ENCODE results near the gene RAB10. TPM values are rescaled to one million over a fixed set of nuclear protein-coding genes. Genes with fewer than 3 reads are reported as not detected.

Gene RAB10
- total RNA-seq, 1 donor from 2014 or later: 192 TPM

DNA sequence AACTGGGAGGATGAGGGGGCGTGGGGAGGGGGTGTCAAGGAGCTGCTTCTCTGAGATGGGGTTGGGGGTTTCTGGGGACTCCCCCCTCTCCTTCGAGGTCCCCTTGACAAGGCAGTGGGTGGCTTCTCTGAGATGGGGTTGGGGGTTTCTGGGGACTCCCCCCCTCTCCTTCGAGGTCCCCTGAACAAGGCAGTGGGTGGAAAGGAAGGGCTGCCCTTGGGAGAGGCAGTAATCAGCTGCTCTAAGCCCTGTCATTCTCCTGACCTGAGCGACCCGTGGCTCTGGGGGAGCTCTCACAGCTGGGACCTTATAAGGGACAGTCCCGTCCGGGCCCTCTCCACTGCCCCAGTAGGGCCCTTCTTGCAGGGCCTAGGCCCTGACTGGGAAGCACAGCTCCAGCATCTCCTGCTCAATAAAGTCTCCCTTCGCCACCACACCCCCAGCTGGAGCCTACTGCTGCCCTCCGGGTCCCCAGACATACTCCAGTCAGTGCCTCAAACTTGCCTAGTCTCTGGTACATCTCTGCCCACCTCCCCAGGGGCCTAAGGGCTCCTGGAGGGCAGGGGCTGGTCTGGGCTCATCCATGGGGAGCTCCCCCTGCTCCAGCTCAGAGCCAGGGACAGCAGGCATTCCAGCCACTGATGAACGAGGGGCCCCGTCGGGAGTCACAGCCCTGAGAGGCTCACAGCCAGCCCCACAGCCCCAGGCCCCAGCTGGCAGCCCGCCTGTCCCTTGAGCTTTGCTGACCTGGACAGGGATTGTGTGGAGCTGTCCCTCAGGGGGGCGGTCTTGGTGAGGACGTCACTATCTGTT, 141.8 kb downstream of the RAB10 start:
- Histone ChIP-seq H3K4me3 (ENCODE audit: insufficient read depth, low read depth, low read length) (no peak overlapping the region), H2AFZ (ENCODE audit: low read depth, low read length) (no peak overlapping the region), H3K27ac (ENCODE audit: low read depth, low read length) (no peak overlapping the region), H3K4me1 (ENCODE audit: insufficient read depth, low read length) (peaks cover 4% of the 10 kb centered on the region), H3K9me3 (ENCODE audit: insufficient read depth, low read depth, low read length) (no peaks in the 10 kb centered on the region), H3K9ac (ENCODE audit: low read length) (no peak overlapping the region), H3K79me2 (ENCODE audit: insufficient read depth, low read length) (no peaks in the 10 kb centered on the region), H4K20me1 (ENCODE audit: insufficient read depth, low read length) (no peaks in the 10 kb centered on the region), H3K36me3 (ENCODE audit: insufficient read depth, low read length) (no peaks in the 10 kb centered on the region), H3K4me2 (ENCODE audit: low read length) (no peak overlapping the region), H3K27me3 (ENCODE audit: insufficient read depth, low read length) (peaks cover 12% of the 10 kb centered on the region)
- DNase-seq (ENCODE audit: low read depth): no peak
- H3K9me3 Mint-ChIP-seq (ENCODE audit: unreplicated experiment): peaks cover 5% of the 10 kb centered on the region
- peaks cover 6% of the 10 kb centered on the region for H3K4me1 Mint-ChIP-seq (ENCODE audit: low read depth, unreplicated experiment)
- no peak overlapping the region for H3K27ac Mint-ChIP-seq (ENCODE audit: unreplicated experiment)
- H3K36me3 Mint-ChIP-seq (ENCODE audit: low read depth, unreplicated experiment): no peaks in the 10 kb centered on the region
- no peak overlapping the region for H3K4me3 Mint-ChIP-seq (ENCODE audit: unreplicated experiment)
- FAIRE-seq: no peak
- TF ChIP-seq, protein P1, sequence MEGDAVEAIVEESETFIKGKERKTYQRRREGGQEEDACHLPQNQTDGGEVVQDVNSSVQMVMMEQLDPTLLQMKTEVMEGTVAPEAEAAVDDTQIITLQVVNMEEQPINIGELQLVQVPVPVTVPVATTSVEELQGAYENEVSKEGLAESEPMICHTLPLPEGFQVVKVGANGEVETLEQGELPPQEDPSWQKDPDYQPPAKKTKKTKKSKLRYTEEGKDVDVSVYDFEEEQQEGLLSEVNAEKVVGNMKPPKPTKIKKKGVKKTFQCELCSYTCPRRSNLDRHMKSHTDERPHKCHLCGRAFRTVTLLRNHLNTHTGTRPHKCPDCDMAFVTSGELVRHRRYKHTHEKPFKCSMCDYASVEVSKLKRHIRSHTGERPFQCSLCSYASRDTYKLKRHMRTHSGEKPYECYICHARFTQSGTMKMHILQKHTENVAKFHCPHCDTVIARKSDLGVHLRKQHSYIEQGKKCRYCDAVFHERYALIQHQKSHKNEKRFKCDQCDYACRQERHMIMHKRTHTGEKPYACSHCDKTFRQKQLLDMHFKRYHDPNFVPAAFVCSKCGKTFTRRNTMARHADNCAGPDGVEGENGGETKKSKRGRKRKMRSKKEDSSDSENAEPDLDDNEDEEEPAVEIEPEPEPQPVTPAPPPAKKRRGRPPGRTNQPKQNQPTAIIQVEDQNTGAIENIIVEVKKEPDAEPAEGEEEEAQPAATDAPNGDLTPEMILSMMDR (IDR thresholded peaks at IDR 0.05; ENCODE audit: insufficient read depth, low read depth, low read length): no peak
- TF ChIP-seq EZH2 (IDR thresholded peaks at IDR 0.05; ENCODE audit: insufficient read depth, low read length): no peak
- peaks cover 49% of the 10 kb centered on the region for H3K27me3 Mint-ChIP-seq (ENCODE audit: low read depth, unreplicated experiment)

DNA sequence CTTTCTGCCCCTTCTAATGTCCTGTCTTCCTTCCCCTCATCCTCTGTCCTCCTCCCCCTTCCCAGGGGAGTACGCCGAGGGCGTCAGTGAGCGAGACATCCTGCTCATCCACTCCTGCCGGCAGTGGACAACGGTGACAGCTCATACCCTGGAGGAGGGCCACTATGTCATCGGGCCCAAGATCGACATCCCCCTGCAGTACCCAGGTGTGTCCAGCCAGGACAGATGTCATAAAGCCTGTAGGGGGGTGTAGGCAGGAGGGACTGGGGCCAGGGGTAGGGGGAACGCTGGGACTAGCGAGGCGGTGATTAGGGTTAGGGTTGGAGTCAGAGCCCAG, 142.4 kb downstream of the RAB10 start:
- no peaks in the 10 kb centered on the region for H4K20me1 ChIP-seq (ENCODE audit: insufficient read depth, low read length)
- H3K9me3 Mint-ChIP-seq (ENCODE audit: unreplicated experiment): peaks cover 5% of the 10 kb centered on the region
- no peak overlapping the region for H3K4me3 Mint-ChIP-seq (ENCODE audit: unreplicated experiment)
- FAIRE-seq: no peak
- no peak overlapping the region for H3K4me2 ChIP-seq (ENCODE audit: low read length)
- H3K27ac Mint-ChIP-seq (ENCODE audit: unreplicated experiment): no peak overlapping the region
- peaks cover 6% of the 10 kb centered on the region for H3K4me1 Mint-ChIP-seq (ENCODE audit: low read depth, unreplicated experiment)
- H3K36me3 ChIP-seq (ENCODE audit: insufficient read depth, low read length): no peaks in the 10 kb centered on the region
- TF ChIP-seq, protein P1 (IDR thresholded peaks at IDR 0.05; ENCODE audit: insufficient read depth, low read depth, low read length): no peak
- TF ChIP-seq EZH2 (IDR thresholded peaks at IDR 0.05; ENCODE audit: insufficient read depth, low read length): no peak
- DNase-seq (ENCODE audit: low read depth): no peak
- H3K27me3 ChIP-seq (ENCODE audit: insufficient read depth, low read length): peaks cover 12% of the 10 kb centered on the region
- no peaks in the 10 kb centered on the region for H3K9me3 ChIP-seq (ENCODE audit: insufficient read depth, low read depth, low read length)
- H3K79me2 ChIP-seq (ENCODE audit: insufficient read depth, low read length): no peaks in the 10 kb centered on the region
- H3K4me1 ChIP-seq (ENCODE audit: insufficient read depth, low read length): peaks cover 4% of the 10 kb centered on the region
- H3K9ac ChIP-seq (ENCODE audit: low read length): no peak overlapping the region
- no peaks in the 10 kb centered on the region for H3K36me3 Mint-ChIP-seq (ENCODE audit: low read depth, unreplicated experiment)
- H3K27ac ChIP-seq (ENCODE audit: low read depth, low read length): no peak overlapping the region
- H3K4me3 ChIP-seq (ENCODE audit: insufficient read depth, low read depth, low read length): no peak overlapping the region
- no peak overlapping the region for H2AFZ ChIP-seq (ENCODE audit: low read depth, low read length)
- H3K27me3 Mint-ChIP-seq (ENCODE audit: low read depth, unreplicated experiment): peaks cover 49% of the 10 kb centered on the region

DNA sequence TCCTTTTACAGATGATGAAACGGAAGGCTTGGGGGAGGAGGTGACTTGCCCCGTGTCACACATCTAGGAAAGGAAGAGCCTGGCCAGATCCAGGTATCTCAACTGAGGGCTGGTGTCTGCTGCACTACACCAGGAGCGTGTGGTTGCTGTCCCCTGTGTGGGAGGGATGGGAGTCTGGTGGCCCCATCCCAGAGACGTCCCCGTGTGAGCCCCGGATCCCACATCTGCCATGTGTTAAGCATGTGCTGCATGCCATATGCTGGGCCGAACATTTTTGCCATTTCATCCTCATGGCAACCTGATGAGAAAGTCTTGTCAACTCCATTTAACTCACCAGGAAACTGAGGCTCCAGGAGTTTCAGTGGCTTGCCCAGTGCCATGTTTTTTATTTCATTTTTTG, 143.2 kb downstream of the RAB10 start:
- peaks cover 11% of the 10 kb centered on the region for H3K27me3 ChIP-seq (ENCODE audit: insufficient read depth, low read length)
- H3K9ac ChIP-seq (ENCODE audit: low read length): no peak overlapping the region
- no peak overlapping the region for H2AFZ ChIP-seq (ENCODE audit: low read depth, low read length)
- no peak overlapping the region for H3K4me2 ChIP-seq (ENCODE audit: low read length)
- H3K9me3 Mint-ChIP-seq (ENCODE audit: unreplicated experiment): peaks cover 3% of the 10 kb centered on the region
- no peaks in the 10 kb centered on the region for H3K36me3 ChIP-seq (ENCODE audit: insufficient read depth, low read length)
- H3K27ac ChIP-seq (ENCODE audit: low read depth, low read length): no peak overlapping the region
- no peak overlapping the region for H3K4me3 ChIP-seq (ENCODE audit: insufficient read depth, low read depth, low read length)
- H3K27ac Mint-ChIP-seq (ENCODE audit: unreplicated experiment): no peak overlapping the region
- DNase-seq (ENCODE audit: low read depth): no peak
- no peaks in the 10 kb centered on the region for H3K9me3 ChIP-seq (ENCODE audit: insufficient read depth, low read depth, low read length)
- no peak for FAIRE-seq
- H3K79me2 ChIP-seq (ENCODE audit: insufficient read depth, low read length): no peaks in the 10 kb centered on the region
- no peak overlapping the region for H3K4me3 Mint-ChIP-seq (ENCODE audit: unreplicated experiment)
- peaks cover 6% of the 10 kb centered on the region for H3K4me1 Mint-ChIP-seq (ENCODE audit: low read depth, unreplicated experiment)
- peaks cover 4% of the 10 kb centered on the region for H3K4me1 ChIP-seq (ENCODE audit: insufficient read depth, low read length)
- TF ChIP-seq, protein P1 (IDR thresholded peaks at IDR 0.05; ENCODE audit: insufficient read depth, low read depth, low read length): no peak
- no peak for TF ChIP-seq EZH2 (IDR thresholded peaks at IDR 0.05; ENCODE audit: insufficient read depth, low read length)
- no peaks in the 10 kb centered on the region for H3K36me3 Mint-ChIP-seq (ENCODE audit: low read depth, unreplicated experiment)
- H4K20me1 ChIP-seq (ENCODE audit: insufficient read depth, low read length): no peaks in the 10 kb centered on the region
- peaks cover 48% of the 10 kb centered on the region for H3K27me3 Mint-ChIP-seq (ENCODE audit: low read depth, unreplicated experiment)

All from astrocyte (in vitro differentiated cells and primary cell).